Mucosa of descending colon (tissue), 3 donors: ENCODE measurements around the gene IL17B. TPM values are rescaled to one million over a fixed set of nuclear protein-coding genes. Genes with fewer than 3 reads are reported as not detected.

Experiments used
- ATAC-seq: fragments of 200-7000 bp; cut with Tn5 transposase; one replicate; pipeline ENCODE4 v1.9.1; 2020; ENCODE audit warnings: mild to moderate bottlenecking, moderate library complexity
- DNase-seq, 3 donors: peaks; one replicate each; pipeline ENCODE4 v3.0.0-alpha.2; 2020
- H3K36me3 ChIP-seq: fragments of 200-600 bp; one replicate; pipeline ENCODE4 v1.8.0; 2021; ENCODE audit warnings: low read depth, mild to moderate bottlenecking
- H3K4me1 ChIP-seq: fragments of 200-600 bp; one replicate; pipeline ENCODE4 v1.8.0; 2021; ENCODE audit warnings: low read depth, mild to moderate bottlenecking
- H3K4me3 ChIP-seq: fragments of 200-600 bp; one replicate; pipeline ENCODE4 v1.8.0; 2021; ENCODE audit warnings: mild to moderate bottlenecking
- H3K9me3 ChIP-seq: fragments of 200-600 bp; one replicate; pipeline ENCODE4 v1.8.0; 2021; ENCODE audit warnings: mild to moderate bottlenecking
- intact Hi-C, 2 donors: fragments of 100-400 bp; cut with DNase I in 1 of 2; cut with micrococcal nuclease in 1 of 2; formaldehyde crosslinking; loops; one replicate each; pipeline versions ENCODE4 v1.11.0 to v1.11.1; 2022; cut with DNase I, micrococcal nuclease
- total RNA-seq, 3 donors: library from RNA; stranded (reverse); fragmentation: NEBNext Ultra II Directional in 2 of 3; extraction: Animal tissue kit (Norgen Biotek cat#: 25700) in 2 of 3; gene quantifications; one replicate each; pipeline versions ENCODE4 v1.2.1 to v1.2.4, GENCODE V29; 2021 to 2023
- TF ChIP-seq, protein P1 (sequence below): fragments of 200-600 bp; IDR thresholded peaks from one replicate; pipeline ENCODE4 v1.8.0; 2022; ENCODE audit warnings: antibody characterized with exemption, mild to moderate bottlenecking
- donor health status: DM: no; HTN: no; CAD: no; lungs with moderate emphysema.
- donor health status: DM: no; HTN: no; CAD: no.
- donor health status: DM: no; HTN: yes; CAD: no.

IL17B gene
- total RNA-seq, 3 donors from 2014 or later: 0.92 TPM; not detected in 2

GRCh38 chr5:149404746-149405549, 25.9 kb upstream of the IL17B start:
- TF ChIP-seq, protein P1, sequence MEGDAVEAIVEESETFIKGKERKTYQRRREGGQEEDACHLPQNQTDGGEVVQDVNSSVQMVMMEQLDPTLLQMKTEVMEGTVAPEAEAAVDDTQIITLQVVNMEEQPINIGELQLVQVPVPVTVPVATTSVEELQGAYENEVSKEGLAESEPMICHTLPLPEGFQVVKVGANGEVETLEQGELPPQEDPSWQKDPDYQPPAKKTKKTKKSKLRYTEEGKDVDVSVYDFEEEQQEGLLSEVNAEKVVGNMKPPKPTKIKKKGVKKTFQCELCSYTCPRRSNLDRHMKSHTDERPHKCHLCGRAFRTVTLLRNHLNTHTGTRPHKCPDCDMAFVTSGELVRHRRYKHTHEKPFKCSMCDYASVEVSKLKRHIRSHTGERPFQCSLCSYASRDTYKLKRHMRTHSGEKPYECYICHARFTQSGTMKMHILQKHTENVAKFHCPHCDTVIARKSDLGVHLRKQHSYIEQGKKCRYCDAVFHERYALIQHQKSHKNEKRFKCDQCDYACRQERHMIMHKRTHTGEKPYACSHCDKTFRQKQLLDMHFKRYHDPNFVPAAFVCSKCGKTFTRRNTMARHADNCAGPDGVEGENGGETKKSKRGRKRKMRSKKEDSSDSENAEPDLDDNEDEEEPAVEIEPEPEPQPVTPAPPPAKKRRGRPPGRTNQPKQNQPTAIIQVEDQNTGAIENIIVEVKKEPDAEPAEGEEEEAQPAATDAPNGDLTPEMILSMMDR: no peak
- no peak overlapping the region for H3K4me3 ChIP-seq
- intact Hi-C loops: no loop called here
- ATAC-seq (peak; percentile 30), DNase-seq (no peak)
- no peaks in the 10 kb centered on the region for H3K36me3 ChIP-seq
- no peaks in the 10 kb centered on the region for H3K4me1 ChIP-seq
- no peaks in the 10 kb centered on the region for H3K9me3 ChIP-seq

GRCh38 chr5:149403923-149404745, 25.0 kb upstream of the IL17B start:
- Histone ChIP-seq H3K9me3 (no peaks in the 10 kb centered on the region), H3K4me3 (no peak overlapping the region), H3K4me1 (no peaks in the 10 kb centered on the region), H3K36me3 (no peaks in the 10 kb centered on the region)
- ATAC-seq: peak; percentile 6
- DNase-seq: no peak
- intact Hi-C loops: no loop called here
- TF ChIP-seq, protein P1: no peak

DNA sequence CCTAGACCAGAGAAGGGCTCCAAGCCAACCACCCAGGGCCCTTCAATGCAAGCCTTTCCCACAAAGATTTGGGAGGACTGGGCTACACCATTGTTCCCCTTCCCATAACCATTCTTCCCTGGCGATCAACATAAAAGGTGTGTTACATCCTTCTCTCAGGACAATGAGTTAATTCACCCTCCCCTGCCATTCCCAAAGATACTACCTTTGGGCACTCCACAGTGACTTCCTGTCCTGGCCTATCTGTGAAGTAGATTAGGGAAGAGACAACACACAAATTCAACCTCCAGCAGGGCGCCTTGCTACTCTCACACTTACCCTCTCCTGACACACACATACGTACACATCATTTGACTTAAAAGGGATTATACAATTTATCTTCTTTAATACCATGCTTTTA, 23.2 kb upstream of the IL17B start:
- H3K36me3 ChIP-seq: no peaks in the 10 kb centered on the region
- H3K9me3 ChIP-seq: no peaks in the 10 kb centered on the region
- H3K4me3 ChIP-seq: no peak overlapping the region
- intact Hi-C loops: no loop called here
- ATAC-seq: no peak
- TF ChIP-seq, protein P1: no peak
- H3K4me1 ChIP-seq: no peaks in the 10 kb centered on the region
- DNase-seq: no peak

GRCh38 chr5:149401051-149401450, 22.0 kb upstream of the IL17B start:
- TF ChIP-seq, protein P1: no peak
- H3K4me3 ChIP-seq: no peak overlapping the region
- DNase-seq (no peak), ATAC-seq (no peak)
- no peaks in the 10 kb centered on the region for H3K4me1 ChIP-seq
- no peaks in the 10 kb centered on the region for H3K36me3 ChIP-seq
- no peaks in the 10 kb centered on the region for H3K9me3 ChIP-seq
- intact Hi-C loops: no loop called here

DNA sequence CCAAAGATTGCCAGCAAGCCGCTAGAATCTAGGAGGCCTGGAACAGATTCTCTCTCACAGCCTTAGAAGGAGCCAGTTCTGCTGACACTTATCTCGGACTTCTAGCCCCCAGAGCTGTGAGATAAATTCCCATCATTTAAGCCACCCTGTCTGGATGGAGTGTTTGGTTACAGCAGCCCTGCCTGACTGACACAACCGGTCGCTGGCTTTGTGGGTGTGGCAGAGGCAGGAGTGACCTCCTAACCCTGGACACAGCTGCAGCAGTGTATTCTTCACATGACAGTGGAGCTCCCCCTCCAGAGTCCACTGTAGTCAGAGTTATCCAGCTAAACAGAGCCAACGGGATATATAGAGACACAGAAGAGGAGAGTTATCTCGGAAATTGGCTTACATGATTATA, 21.2 kb upstream of the IL17B start:
- Histone ChIP-seq H3K4me3 (no peak overlapping the region), H3K9me3 (no peaks in the 10 kb centered on the region), H3K36me3 (no peaks in the 10 kb centered on the region), H3K4me1 (no peaks in the 10 kb centered on the region)
- TF ChIP-seq, protein P1: no peak
- intact Hi-C loops: no loop called here
- DNase-seq (no peak), ATAC-seq (no peak)
